PC-3 (cell line): ENCODE data around the gene LIM2. TPM values are rescaled to one million over a fixed set of nuclear protein-coding genes. Genes with fewer than 3 reads are reported as not detected.

Source experiments
- ATAC-seq: fragments of 200-7000 bp; cut with Tn5 transposase; 2 replicates; pipeline ENCODE4 v1.9.1; 2020; ENCODE audit warnings: mild to moderate bottlenecking, moderate library complexity
- Bru-seq: library from RNA; stranded (reverse); fragments of 400-500 nt; gene quantifications from one replicate; lab custom pipeline; 2021; lab: Mats Ljungman, UMichigan
- BruChase-seq, 2 experiments: library from RNA; stranded (reverse); fragments of 400-500 nt; gene quantifications; one replicate each; lab custom pipeline; 2021; lab: Mats Ljungman, UMichigan
- BruUV-seq: library from RNA; stranded (reverse); fragments of 400-500 nt; replicated peaks from 2 replicates; lab custom pipeline; 2021; lab: Mats Ljungman, UMichigan
- CTCF ChIA-PET: fragments of 300-600 bp; sonication (Branson Sonifier 250); formaldehyde crosslinking; loops from one replicate; lab custom pipeline; 2022; ENCODE audit warnings: antibody characterized with exemption; lab: Charles Lee
- POLR2A ChIA-PET: fragments of 300-600 bp; sonication (Branson Sonifier 250); formaldehyde crosslinking; loops from one replicate; lab custom pipeline; 2022; ENCODE audit warnings: antibody characterized with exemption; ENCODE audit not compliant: unreplicated experiment; lab: Charles Lee
- DNase-seq: peaks from one replicate; pipeline ENCODE4 v3.0.0-alpha.2; 2015
- H2AFZ ChIP-seq: fragments of 300-600 bp; sonication (generic); 2 replicates; pipeline ENCODE4 v1.6.0; 2016; ENCODE audit warnings: antibody characterized with exemption, low read length
- H3F3A ChIP-seq: fragments of 300-600 bp; sonication (generic); one replicate; pipeline ENCODE4 v1.6.0; 2017; ENCODE audit warnings: antibody characterized with exemption, low read length, control low read depth, mild to moderate bottlenecking; ENCODE audit not compliant: unreplicated experiment
- H3K27ac ChIP-seq: fragments of 300-600 bp; sonication (generic); 2 replicates; pipeline ENCODE4 v1.5.1; 2016; ENCODE audit warnings: mild to moderate bottlenecking, low read length
- H3K27me3 ChIP-seq: fragments of 300-600 bp; sonication (generic); 2 replicates; pipeline ENCODE4 v1.6.1; 2016; ENCODE audit warnings: low read length, mixed read lengths
- H3K36me3 ChIP-seq: fragments of 300-600 bp; sonication (generic); 2 replicates; pipeline ENCODE4 v1.6.1; 2016; ENCODE audit warnings: low read depth, mixed run types, low read length, mixed read lengths
- H3K4me1 ChIP-seq: fragments of 300-600 bp; sonication (generic); 2 replicates; pipeline ENCODE4 v1.5.1; 2016; ENCODE audit warnings: low read length; ENCODE audit not compliant: insufficient read depth
- H3K4me2 ChIP-seq: fragments of 300-600 bp; sonication (generic); 2 replicates; pipeline ENCODE4 v1.6.0; 2016; ENCODE audit warnings: low read length
- H3K4me3 ChIP-seq: fragments of 300-600 bp; sonication (generic); 2 replicates; pipeline ENCODE4 v1.5.1; 2016; ENCODE audit warnings: mild to moderate bottlenecking, low read length, mixed read lengths
- H3K79me2 ChIP-seq: fragments of 300-600 bp; sonication (generic); 2 replicates; pipeline ENCODE4 v1.6.1; 2017; ENCODE audit warnings: low read length, mixed read lengths
- H3K9ac ChIP-seq: fragments of 300-600 bp; sonication (generic); 2 replicates; pipeline ENCODE4 v1.6.0; 2016; ENCODE audit warnings: mild to moderate bottlenecking, low read length
- H3K9me2 ChIP-seq: fragments of 300-600 bp; sonication (generic); replicated peaks from 2 replicates; pipeline ENCODE4 v1.6.1; 2016; ENCODE audit warnings: mixed run types, low read length, mixed read lengths
- H3K9me3 ChIP-seq: fragments of 300-600 bp; sonication (generic); 2 replicates; pipeline ENCODE4 v1.6.1; 2016; ENCODE audit warnings: low read length, mixed read lengths
- H4K20me1 ChIP-seq: fragments of 300-600 bp; sonication (generic); 2 replicates; pipeline ENCODE4 v1.6.1; 2016; ENCODE audit warnings: low read length, mixed read lengths
- EZH2 ChIP-seq: fragments of 300-600 bp; sonication (generic); IDR thresholded peaks from one replicate; pipeline ENCODE4 v1.6.1; 2017; ENCODE audit warnings: antibody characterized with exemption, mild to moderate bottlenecking, low read length; ENCODE audit not compliant: unreplicated experiment
- EZH2phosphoT487 ChIP-seq: fragments of 300-600 bp; sonication (generic); IDR thresholded peaks from 2 replicates; pipeline ENCODE4 v1.6.1; 2018; ENCODE audit warnings: mild to moderate bottlenecking, antibody characterized with exemption, low read length, borderline replicate concordance
- intact Hi-C: fragments of 100-400 bp; cut with micrococcal nuclease; formaldehyde crosslinking; loops from 2 replicates; pipeline ENCODE4 v1.9.0; 2023
- long read RNA-seq: library from polyadenylated mRNA; unstranded; transcript quantifications from one replicate; pipeline ENCODE4 v2.0.0, GENCODE V29; 2021; ENCODE audit not compliant: unreplicated experiment
- total RNA-seq: library from RNA; depleted of rRNA; stranded (reverse); fragments of >200 nt; gene quantifications from 2 replicates; pipeline ENCODE4 v1.2.3, GENCODE V29; 2014; rRNA removed
- TF ChIP-seq, protein P1 (sequence below): fragments of 300-600 bp; sonication (generic); conservative IDR thresholded peaks from 2 replicates; pipeline ENCODE4 v1.5.1; 2017; ENCODE audit warnings: antibody characterized with exemption, low read depth, mild to moderate bottlenecking, low read length

The LIM2 gene
- total RNA-seq (not detected in 2 replicates), Bru-seq, nascent RNA (not detected), BruChase-seq, experiment 1, labeled RNA remaining after a 6-hour chase (not detected), BruChase-seq, experiment 2, labeled RNA remaining after a 2-hour chase (not detected)
- long read RNA-seq, result 0 reads

DNA sequence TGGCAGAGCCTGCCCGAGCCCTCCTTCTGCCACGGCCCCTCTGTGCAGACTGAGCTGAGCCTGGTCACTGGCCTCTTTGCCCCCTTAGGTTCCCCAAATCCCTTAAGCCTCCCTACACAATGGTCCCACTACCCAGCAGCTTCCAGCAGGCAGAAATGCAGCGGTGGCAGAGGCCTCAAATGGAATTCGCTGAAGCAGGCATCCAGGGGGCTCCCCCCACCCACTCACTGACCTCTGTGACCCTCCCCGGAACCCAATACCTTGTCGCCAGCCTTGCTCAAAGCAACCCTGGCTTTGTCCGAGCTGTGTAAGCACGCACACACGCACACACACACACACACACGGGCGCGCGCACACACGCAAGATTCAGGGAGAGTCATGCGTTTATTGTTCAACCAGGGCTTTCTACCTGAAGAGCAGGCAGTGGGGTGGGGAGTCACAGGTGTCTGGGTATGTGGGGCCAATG is at the start of gene LIM2:
Gene LIM2, minus strand, starts transcription at position 51 of the 466 bp plus-strand sequence. CDS start 531 bp downstream, outside the sequence.
- POLR2A ChIA-PET, result no interaction called here
- CTCF ChIA-PET, result no interaction called here
- no peak for ATAC-seq
- H2AFZ ChIP-seq, result no peak within 1 kb of the TSS
- no peaks in the 10 kb centered on the region for H3K79me2 ChIP-seq
- no peaks in the 10 kb centered on the region for H3K36me3 ChIP-seq
- H3K9ac ChIP-seq, result no peak within 1 kb of the TSS
- no peaks in the 10 kb centered on the region for H4K20me1 ChIP-seq
- DNase-seq, result no peak
- H3K27ac ChIP-seq, result no peak within 1 kb of the TSS
- no peaks in the 10 kb centered on the region for H3K9me2 ChIP-seq
- TF ChIP-seq, protein P1, sequence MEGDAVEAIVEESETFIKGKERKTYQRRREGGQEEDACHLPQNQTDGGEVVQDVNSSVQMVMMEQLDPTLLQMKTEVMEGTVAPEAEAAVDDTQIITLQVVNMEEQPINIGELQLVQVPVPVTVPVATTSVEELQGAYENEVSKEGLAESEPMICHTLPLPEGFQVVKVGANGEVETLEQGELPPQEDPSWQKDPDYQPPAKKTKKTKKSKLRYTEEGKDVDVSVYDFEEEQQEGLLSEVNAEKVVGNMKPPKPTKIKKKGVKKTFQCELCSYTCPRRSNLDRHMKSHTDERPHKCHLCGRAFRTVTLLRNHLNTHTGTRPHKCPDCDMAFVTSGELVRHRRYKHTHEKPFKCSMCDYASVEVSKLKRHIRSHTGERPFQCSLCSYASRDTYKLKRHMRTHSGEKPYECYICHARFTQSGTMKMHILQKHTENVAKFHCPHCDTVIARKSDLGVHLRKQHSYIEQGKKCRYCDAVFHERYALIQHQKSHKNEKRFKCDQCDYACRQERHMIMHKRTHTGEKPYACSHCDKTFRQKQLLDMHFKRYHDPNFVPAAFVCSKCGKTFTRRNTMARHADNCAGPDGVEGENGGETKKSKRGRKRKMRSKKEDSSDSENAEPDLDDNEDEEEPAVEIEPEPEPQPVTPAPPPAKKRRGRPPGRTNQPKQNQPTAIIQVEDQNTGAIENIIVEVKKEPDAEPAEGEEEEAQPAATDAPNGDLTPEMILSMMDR, result no peak
- TF ChIP-seq EZH2phosphoT487, result no peak
- TF ChIP-seq EZH2, result no peak
- intact Hi-C loops, result no loop called here
- BruUV-seq, result no TSS peak
- H3F3A ChIP-seq, result no peaks in the 10 kb centered on the region
- H3K4me3 ChIP-seq, result no peak within 1 kb of the TSS
- H3K4me2 ChIP-seq, result no peak within 1 kb of the TSS
- H3K4me1 ChIP-seq, result no peaks in the 10 kb centered on the region
- H3K27me3 ChIP-seq, result no peaks in the 10 kb centered on the region
- H3K9me3 ChIP-seq, result no peaks in the 10 kb centered on the region

DNA sequence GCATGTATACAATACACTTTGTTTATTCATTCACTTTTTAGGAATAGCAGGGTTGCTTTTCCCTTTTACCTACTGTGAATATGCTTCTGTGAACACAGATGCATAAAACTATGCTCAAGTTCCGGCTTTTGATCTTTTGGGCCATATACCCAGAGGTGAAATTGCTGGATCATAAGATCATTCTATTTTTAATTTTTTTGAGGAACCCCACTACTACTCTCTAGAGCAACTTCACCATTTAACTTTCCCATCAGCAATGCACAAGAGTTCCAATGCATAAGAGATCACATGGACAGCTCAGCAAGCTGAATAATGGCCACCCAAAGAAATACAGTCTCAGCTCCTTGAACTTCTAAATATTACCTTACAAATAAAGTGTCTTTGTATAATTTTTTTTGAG is 46.7 kb upstream of the LIM2 start:
- Histone ChIP-seq H3K9me2 (no peaks in the 10 kb centered on the region), H3K4me2 (no peak overlapping the region), H3F3A (no peaks in the 10 kb centered on the region), H2AFZ (no peak overlapping the region), H3K27ac (no peak overlapping the region), H3K9ac (no peak overlapping the region), H3K36me3 (no peaks in the 10 kb centered on the region), H3K4me1 (no peaks in the 10 kb centered on the region), H3K27me3 (peaks cover 61% of the 10 kb centered on the region), H3K9me3 (no peaks in the 10 kb centered on the region), H3K79me2 (no peaks in the 10 kb centered on the region), H4K20me1 (no peaks in the 10 kb centered on the region), H3K4me3 (no peak overlapping the region)
- intact Hi-C loops, result loop anchor here (10.0 kb wide), 1 partner anchor 80 kb away; no protein-coding TSS in a partner anchor
- no TSS peak for BruUV-seq
- TF ChIP-seq, protein P1, result no peak
- TF ChIP-seq EZH2 (no peak), EZH2phosphoT487 (no peak)
- ChIA-PET CTCF (no interaction called here), POLR2A (no interaction called here)
- DNase-seq, result no peak
- ATAC-seq, result no peak

- Histone ChIP-seq H3K4me2 (no peak overlapping the region), H3K27me3 (peaks cover 75% of the 10 kb centered on the region), H3K79me2 (no peaks in the 10 kb centered on the region), H3K27ac (no peak overlapping the region), H3K9ac (no peak overlapping the region), H2AFZ (no peak overlapping the region), H3F3A (no peaks in the 10 kb centered on the region), H3K4me1 (no peaks in the 10 kb centered on the region), H3K9me2 (no peaks in the 10 kb centered on the region), H3K9me3 (no peaks in the 10 kb centered on the region), H4K20me1 (no peaks in the 10 kb centered on the region), H3K4me3 (no peak overlapping the region), H3K36me3 (no peaks in the 10 kb centered on the region)
- ChIA-PET POLR2A (interaction anchor here (0.6 kb wide), 1 partner anchor 94 kb away, joined by 7 read pairs; no protein-coding TSS in a partner anchor), CTCF (no interaction called here)
- TF ChIP-seq EZH2, result no peak
- TF ChIP-seq EZH2phosphoT487, result no peak
- TF ChIP-seq, protein P1, result no peak
- BruUV-seq, result no TSS peak
- intact Hi-C loops, result loop anchor here (10.0 kb wide), 1 partner anchor 82 kb away; no protein-coding TSS in a partner anchor
- ATAC-seq, result no peak
- DNase-seq, result no peak
Observed at GRCh38 chr19:51433043-51433442, 45.3 kb upstream of the LIM2 start.
